ENCODE results near the gene A1CF. TPM values are rescaled to one million over a fixed set of nuclear protein-coding genes. Genes with fewer than 3 reads are reported as not detected.

A1CF gene
- total and polyA plus RNA-seq, 2 donors from 2014 or later: 3.7 to 3.8 TPM

DNA sequence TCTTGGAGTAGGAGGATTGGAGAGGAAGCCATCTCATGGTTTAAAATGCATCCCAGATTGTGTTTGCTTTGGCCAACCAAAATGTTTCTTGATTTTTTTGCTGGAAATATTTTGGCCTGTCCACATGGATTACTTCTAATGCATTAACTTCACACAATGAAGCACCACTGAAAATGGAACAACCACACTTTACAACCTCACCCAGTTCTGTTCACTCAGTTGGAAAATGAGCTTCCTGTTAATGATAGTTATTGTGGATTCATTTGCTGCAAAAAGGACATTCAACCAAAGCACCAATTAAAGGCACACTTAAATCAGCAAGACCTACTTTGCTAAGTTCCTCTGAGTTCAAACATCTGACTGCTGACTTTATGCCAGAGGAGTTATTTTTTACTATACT is 11.3 kb upstream of the A1CF start:
- Histone ChIP-seq H3K4me1 (ENCODE audit: control insufficient read depth in 2 of 3, insufficient read depth in 2 of 3, low read depth in 1 of 3, low read length in 3 of 3) (peaks cover 0 to 6% (median 0%) of the 10 kb centered on the region in 3 donors), H3K4me3 (ENCODE audit: low read length in 3 of 3) (no peak overlapping the region), H3K27ac (ENCODE audit: low read depth in 2 of 2, low read length in 2 of 2) (no peak overlapping the region), H3K9ac (ENCODE audit: low read length in 3 of 3) (no peak overlapping the region), H3K27me3 (ENCODE audit: control insufficient read depth, insufficient read depth, low read length) (no peaks in the 10 kb centered on the region), H3K36me3 (ENCODE audit: control insufficient read depth in 2 of 3, insufficient read depth in 3 of 3, low read length in 3 of 3) (no peaks in the 10 kb centered on the region), H3K9me3 (ENCODE audit: control insufficient read depth in 2 of 3, insufficient read depth in 1 of 3, low read length in 3 of 3) (no peaks in the 10 kb centered on the region)
- intact Hi-C loops (cut with DNase I): no loop called here
- TF ChIP-seq, protein P1, sequence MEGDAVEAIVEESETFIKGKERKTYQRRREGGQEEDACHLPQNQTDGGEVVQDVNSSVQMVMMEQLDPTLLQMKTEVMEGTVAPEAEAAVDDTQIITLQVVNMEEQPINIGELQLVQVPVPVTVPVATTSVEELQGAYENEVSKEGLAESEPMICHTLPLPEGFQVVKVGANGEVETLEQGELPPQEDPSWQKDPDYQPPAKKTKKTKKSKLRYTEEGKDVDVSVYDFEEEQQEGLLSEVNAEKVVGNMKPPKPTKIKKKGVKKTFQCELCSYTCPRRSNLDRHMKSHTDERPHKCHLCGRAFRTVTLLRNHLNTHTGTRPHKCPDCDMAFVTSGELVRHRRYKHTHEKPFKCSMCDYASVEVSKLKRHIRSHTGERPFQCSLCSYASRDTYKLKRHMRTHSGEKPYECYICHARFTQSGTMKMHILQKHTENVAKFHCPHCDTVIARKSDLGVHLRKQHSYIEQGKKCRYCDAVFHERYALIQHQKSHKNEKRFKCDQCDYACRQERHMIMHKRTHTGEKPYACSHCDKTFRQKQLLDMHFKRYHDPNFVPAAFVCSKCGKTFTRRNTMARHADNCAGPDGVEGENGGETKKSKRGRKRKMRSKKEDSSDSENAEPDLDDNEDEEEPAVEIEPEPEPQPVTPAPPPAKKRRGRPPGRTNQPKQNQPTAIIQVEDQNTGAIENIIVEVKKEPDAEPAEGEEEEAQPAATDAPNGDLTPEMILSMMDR (IDR thresholded peaks at IDR 0.05; ENCODE audit: borderline replicate concordance, extremely low read depth, insufficient read depth): no peak
- DNase-seq (peak in 2 of 5 donors; percentile 25 to 39), FAIRE-seq (no peak)

DNA sequence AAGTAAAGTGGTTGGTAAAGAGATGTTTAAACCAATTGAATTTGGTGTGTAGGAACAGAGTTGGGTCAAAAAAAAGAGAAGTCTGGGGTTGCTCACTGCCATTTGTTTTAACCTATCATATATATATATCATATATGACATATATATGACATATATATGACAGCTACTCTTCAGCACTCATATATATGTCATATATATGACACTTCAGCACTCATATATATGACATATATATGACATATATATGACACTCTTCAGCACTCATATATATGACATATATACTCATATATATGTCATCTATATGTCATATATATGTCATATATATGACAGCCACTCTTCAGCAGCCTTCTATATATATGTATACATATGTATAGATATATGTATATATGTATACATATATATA is 8.9 kb upstream of the A1CF start:
- no peaks in the 10 kb centered on the region for H3K27me3 ChIP-seq (ENCODE audit: control insufficient read depth, insufficient read depth, low read length)
- no peaks in the 10 kb centered on the region for H3K36me3 ChIP-seq (ENCODE audit: control insufficient read depth in 2 of 3, insufficient read depth in 3 of 3, low read length in 3 of 3)
- no peaks in the 10 kb centered on the region for H3K9me3 ChIP-seq (ENCODE audit: control insufficient read depth in 2 of 3, insufficient read depth in 1 of 3, low read length in 3 of 3)
- no peak overlapping the region for H3K27ac ChIP-seq (ENCODE audit: low read depth in 2 of 2, low read length in 2 of 2)
- DNase-seq (no peak), FAIRE-seq (no peak)
- peaks cover 0 to 6% (median 0%) of the 10 kb centered on the region in 3 donors for H3K4me1 ChIP-seq (ENCODE audit: control insufficient read depth in 2 of 3, insufficient read depth in 2 of 3, low read depth in 1 of 3, low read length in 3 of 3)
- H3K4me3 ChIP-seq (ENCODE audit: low read length in 3 of 3): no peak overlapping the region
- no peak overlapping the region for H3K9ac ChIP-seq (ENCODE audit: low read length in 3 of 3)
- intact Hi-C loops (cut with DNase I): no loop called here
- TF ChIP-seq, protein P1 (IDR thresholded peaks at IDR 0.05; ENCODE audit: borderline replicate concordance, extremely low read depth, insufficient read depth): no peak

DNA sequence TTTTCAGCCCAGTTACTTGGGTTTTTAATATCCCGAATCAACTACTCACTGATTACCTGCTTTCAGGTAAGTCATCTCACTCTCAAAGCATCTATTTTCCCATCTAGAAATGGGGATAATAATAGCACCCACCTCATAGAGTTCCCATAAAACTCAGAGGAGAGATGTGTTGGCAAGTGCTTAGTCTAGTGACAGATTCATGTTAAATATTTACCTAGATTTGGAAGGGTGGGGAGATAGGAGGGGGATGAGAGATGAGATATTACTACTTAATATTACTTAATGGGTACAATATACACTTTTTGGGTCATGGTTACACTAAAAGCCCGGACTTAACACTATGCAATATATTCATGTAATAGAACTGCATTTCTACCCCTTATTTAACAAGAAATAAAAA is 7.0 kb upstream of the A1CF start:
- H3K36me3 ChIP-seq (ENCODE audit: control insufficient read depth in 2 of 3, insufficient read depth in 3 of 3, low read length in 3 of 3): no peaks in the 10 kb centered on the region
- intact Hi-C loops (cut with DNase I): no loop called here
- H3K9ac ChIP-seq (ENCODE audit: low read length in 3 of 3): no peak overlapping the region
- TF ChIP-seq, protein P1 (IDR thresholded peaks at IDR 0.05; ENCODE audit: borderline replicate concordance, extremely low read depth, insufficient read depth): no peak
- no peak overlapping the region for H3K4me3 ChIP-seq (ENCODE audit: low read length in 3 of 3)
- H3K9me3 ChIP-seq (ENCODE audit: control insufficient read depth in 2 of 3, insufficient read depth in 1 of 3, low read length in 3 of 3): no peaks in the 10 kb centered on the region
- DNase-seq (no peak), FAIRE-seq (no peak)
- H3K27ac ChIP-seq (ENCODE audit: low read depth in 2 of 2, low read length in 2 of 2): no peak overlapping the region
- no peaks in the 10 kb centered on the region for H3K27me3 ChIP-seq (ENCODE audit: control insufficient read depth, insufficient read depth, low read length)
- peaks cover 0 to 6% (median 0%) of the 10 kb centered on the region in 3 donors for H3K4me1 ChIP-seq (ENCODE audit: control insufficient read depth in 2 of 3, insufficient read depth in 2 of 3, low read depth in 1 of 3, low read length in 3 of 3)

DNA sequence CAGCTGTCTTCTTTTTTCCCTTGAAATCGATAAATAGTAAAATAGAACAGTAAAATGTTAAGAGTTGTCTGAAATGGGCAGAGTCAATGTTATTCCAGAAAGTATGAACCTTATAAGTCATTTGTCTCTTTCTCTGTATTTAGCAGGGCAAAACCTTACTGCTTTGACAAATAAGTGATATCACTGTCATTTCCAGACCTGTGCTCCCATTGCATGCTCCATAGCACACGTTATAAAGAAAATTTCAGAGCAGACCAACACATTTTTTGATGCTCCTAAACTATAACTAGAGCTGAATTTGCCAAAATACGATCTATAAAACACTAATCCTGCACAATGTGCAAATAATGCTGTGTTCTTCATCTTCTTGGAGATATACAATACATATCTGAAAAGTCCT is 1.1 kb downstream of the A1CF start:
- TF ChIP-seq, protein P1 (IDR thresholded peaks at IDR 0.05; ENCODE audit: borderline replicate concordance, extremely low read depth, insufficient read depth): no peak
- Histone ChIP-seq H3K27ac (ENCODE audit: low read depth in 2 of 2, low read length in 2 of 2) (no peak overlapping the region), H3K4me3 (ENCODE audit: low read length in 3 of 3) (peak overlapping the region in 2 of 3 donors; percentile 27 to 36), H3K27me3 (ENCODE audit: control insufficient read depth, insufficient read depth, low read length) (no peaks in the 10 kb centered on the region), H3K9me3 (ENCODE audit: control insufficient read depth in 2 of 3, insufficient read depth in 1 of 3, low read length in 3 of 3) (no peaks in the 10 kb centered on the region), H3K9ac (ENCODE audit: low read length in 3 of 3) (no peak overlapping the region), H3K4me1 (ENCODE audit: control insufficient read depth in 2 of 3, insufficient read depth in 2 of 3, low read depth in 1 of 3, low read length in 3 of 3) (no peaks in the 10 kb centered on the region), H3K36me3 (ENCODE audit: control insufficient read depth in 2 of 3, insufficient read depth in 3 of 3, low read length in 3 of 3) (no peaks in the 10 kb centered on the region)
- DNase-seq: no peak
- no peak for FAIRE-seq
- intact Hi-C loops (cut with DNase I): no loop called here

Measured in kidney (tissue), 14 donors.